Nephron progenitor cell (in vitro differentiated cells): ENCODE results near the gene TECR.
"Not testable (repeated sequence)": the region's sequence is repeated elsewhere in the genome, so short reads cannot be mapped to it uniquely, and the experiment has no call there.

ENCODE experiments used
- DNase-seq: peaks from one replicate; pipeline ENCODE4 v3.0.0; 2021
- H3K27ac Mint-ChIP-seq: 2 replicates; pipeline ENCODE4 v1.8.0; 2021; ENCODE audit warnings: mild to moderate bottlenecking, moderate library complexity, mixed read lengths
- H3K27me3 Mint-ChIP-seq: 2 replicates; pipeline ENCODE4 v1.8.0; 2021; ENCODE audit warnings: mild to moderate bottlenecking, low read depth, mixed read lengths; ENCODE audit not compliant: poor library complexity
- H3K36me3 Mint-ChIP-seq: 2 replicates; pipeline ENCODE4 v1.8.0; 2021; ENCODE audit warnings: low read depth, mixed read lengths
- H3K4me1 Mint-ChIP-seq: 2 replicates; pipeline ENCODE4 v1.8.0; 2021; ENCODE audit warnings: mixed read lengths
- H3K4me3 Mint-ChIP-seq: 2 replicates; pipeline ENCODE4 v1.8.0; 2021; ENCODE audit warnings: mild to moderate bottlenecking, moderate library complexity, mixed read lengths
- H3K9me3 Mint-ChIP-seq: 2 replicates; pipeline ENCODE4 v1.8.0; 2021; ENCODE audit warnings: mild to moderate bottlenecking, moderate library complexity, mixed read lengths
- CTCF ChIP-seq: fragments of 200-600 bp; sonication (generic); IDR thresholded peaks from 2 replicates; pipeline ENCODE4 v1.5.0; 2021; ENCODE audit warnings: antibody characterized with exemption

The TECR gene

GRCh38 chr19:14550201-14550754, 20.9 kb downstream of the TECR start:
- H3K4me1 Mint-ChIP-seq: peaks cover 51% of the 10 kb centered on the region
- H3K27ac Mint-ChIP-seq: peak overlapping the region; percentile 94
- H3K4me3 Mint-ChIP-seq: no peak overlapping the region

GRCh38 chr19:14551134-14552005, 22.0 kb downstream of the TECR start:
- Mint-ChIP-seq H3K27ac (peak overlapping the region; percentile 25), H3K4me1 (peaks cover 58% of the 10 kb centered on the region), H3K36me3 (peaks cover 17% of the 10 kb centered on the region)
- peak; percentile 53 for DNase-seq
- H3K9me3 Mint-ChIP-seq, H3K27me3 Mint-ChIP-seq, H3K4me3 Mint-ChIP-seq: not testable (repeated sequence)
- TF ChIP-seq CTCF: peak; percentile 32

More at GRCh38 chr19:14550201-14550754, 20.9 kb downstream of the TECR start:
- no peak for DNase-seq
- no peaks in the 10 kb centered on the region for H3K9me3 Mint-ChIP-seq
- no peak for TF ChIP-seq CTCF
- no peaks in the 10 kb centered on the region for H3K27me3 Mint-ChIP-seq
- peaks cover 13% of the 10 kb centered on the region for H3K36me3 Mint-ChIP-seq

- Mint-ChIP-seq H3K27ac (peak overlapping the region; percentile 72), H3K36me3 (peaks cover 17% of the 10 kb centered on the region), H3K4me1 (peaks cover 63% of the 10 kb centered on the region)
- DNase-seq, H3K9me3 Mint-ChIP-seq, H3K27me3 Mint-ChIP-seq, H3K4me3 Mint-ChIP-seq: not testable (repeated sequence)
Measured at GRCh38 chr19:14552006-14552360, 22.6 kb downstream of the TECR start.

- H3K27ac Mint-ChIP-seq: no peak overlapping the region
- peaks cover 15% of the 10 kb centered on the region for H3K36me3 Mint-ChIP-seq
- H3K4me1 Mint-ChIP-seq: peaks cover 67% of the 10 kb centered on the region
- no peak for TF ChIP-seq CTCF
- no peaks in the 10 kb centered on the region for H3K9me3 Mint-ChIP-seq
- H3K27me3 Mint-ChIP-seq: peaks cover 3% of the 10 kb centered on the region
- no peak overlapping the region for H3K4me3 Mint-ChIP-seq
- no peak for DNase-seq
Measured at GRCh38 chr19:14553042-14553938, 23.9 kb downstream of the TECR start.

GRCh38 chr19:14553939-14554243, 24.5 kb downstream of the TECR start:
- Mint-ChIP-seq H3K9me3 (no peaks in the 10 kb centered on the region), H3K27me3 (peaks cover 3% of the 10 kb centered on the region), H3K27ac (peak overlapping the region; percentile 73), H3K4me3 (no peak overlapping the region), H3K36me3 (peaks cover 10% of the 10 kb centered on the region), H3K4me1 (peaks cover 73% of the 10 kb centered on the region)
- no peak for TF ChIP-seq CTCF
- no peak for DNase-seq

- Mint-ChIP-seq H3K4me1 (peaks cover 78% of the 10 kb centered on the region), H3K27ac (peak overlapping the region; percentile 82), H3K4me3 (no peak overlapping the region), H3K36me3 (peaks cover 10% of the 10 kb centered on the region), H3K9me3 (no peaks in the 10 kb centered on the region), H3K27me3 (peaks cover 3% of the 10 kb centered on the region)
- TF ChIP-seq CTCF: no peak
- no peak for DNase-seq
Measured at GRCh38 chr19:14554382-14554812, 25.0 kb downstream of the TECR start.
